GM12878 (cell line): ENCODE results near the gene ITPR2. TPM values are rescaled to one million over a fixed set of nuclear protein-coding genes. Genes with fewer than 3 reads are reported as not detected.

ENCODE experiments used
- ATAC-seq: fragments of 200-7000 bp; cut with Tn5 transposase; 3 replicates; pipeline ENCODE4 v1.9.1; 2020; ENCODE audit warnings: mild to moderate bottlenecking, moderate library complexity
- BruUV-seq: library from RNA; stranded (reverse); fragments of 400-500 nt; replicated peaks from 2 replicates; lab custom pipeline; 2021; lab: Mats Ljungman, UMichigan
- CTCF ChIA-PET: fragments of 300-600 bp; sonication (Branson Sonifier 250); formaldehyde crosslinking; extraction: SDS; loops from one replicate; lab custom pipeline; 2021; ENCODE audit warnings: inconsistent platforms; lab: Yijun Ruan, JAX
- POLR2A ChIA-PET: fragments of 350-600 bp; formaldehyde crosslinking; extraction: SDS; loops from one replicate; lab custom pipeline; 2021; ENCODE audit warnings: inconsistent platforms; lab: Charles Lee
- RAD21 ChIA-PET: fragments of 300-600 bp; sonication (Branson Sonifier 250); formaldehyde crosslinking; loops from one replicate; lab custom pipeline; 2023; ENCODE audit warnings: antibody characterized with exemption; ENCODE audit not compliant: unreplicated experiment; lab: Charles Lee
- SMC1A ChIA-PET: fragments of 300-600 bp; sonication (Branson Sonifier 250); formaldehyde crosslinking; loops from one replicate; lab custom pipeline; 2023; ENCODE audit not compliant: unreplicated experiment, uncharacterized antibody; lab: Charles Lee
- DNase-seq: peaks from one replicate; pipeline ENCODE4 v3.0.0-alpha.2; 2011; ENCODE audit warnings: low read depth, low spot score
- FAIRE-seq: peaks from 3 replicates; lab custom pipeline; 2011; peaks lifted over from hg19 to GRCh38; lab: Jason Lieb, UNC
- H2AFZ ChIP-seq: 2 replicates; pipeline ENCODE4 v1.6.0; 2011; ENCODE audit warnings: low read depth, low read length, control low read depth; ENCODE audit not compliant: control insufficient read depth
- H3K27ac ChIP-seq: 2 replicates; pipeline ENCODE4 v1.5.1; 2011; ENCODE audit warnings: control low read depth; ENCODE audit not compliant: control insufficient read depth, insufficient read depth
- H3K27me3 ChIP-seq, 2 experiments: replicated peaks in 1 of 2; 2 replicates each; pipeline versions ENCODE4 v1.6.0 to v1.6.1; 2011; ENCODE audit warnings: low read length in 1 of 2; ENCODE audit not compliant: control insufficient read depth in 2 of 2, insufficient read depth in 2 of 2
- H3K36me3 ChIP-seq, 2 experiments: 2 replicates each; pipeline ENCODE4 v1.5.1; 2011; ENCODE audit warnings: low read length in 1 of 2; ENCODE audit not compliant: control insufficient read depth in 2 of 2, insufficient read depth in 2 of 2
- H3K4me1 ChIP-seq: 2 replicates; pipeline ENCODE4 v1.6.1; 2011; ENCODE audit warnings: mild to moderate bottlenecking, low read length, moderate library complexity, mixed read lengths; ENCODE audit not compliant: control insufficient read depth, insufficient read depth
- H3K4me2 ChIP-seq: 2 replicates; pipeline ENCODE4 v1.6.0; 2011; ENCODE audit warnings: control low read depth; ENCODE audit not compliant: control insufficient read depth, insufficient read depth
- H3K4me3 ChIP-seq: fragments of 200-600 bp; sonication (generic); 2 replicates; pipeline ENCODE4 v1.5.1; 2016
- H3K79me2 ChIP-seq: 2 replicates; pipeline ENCODE4 v1.6.0; 2011; ENCODE audit warnings: low read length; ENCODE audit not compliant: control insufficient read depth, insufficient read depth
- H3K9ac ChIP-seq: 2 replicates; pipeline ENCODE4 v1.8.0; 2011; ENCODE audit warnings: low read length, control low read depth, mixed read lengths; ENCODE audit not compliant: control insufficient read depth, insufficient read depth
- H3K9me3 ChIP-seq: replicated peaks from 3 replicates; pipeline ENCODE4 v1.5.1; 2011; ENCODE audit warnings: mild to moderate bottlenecking, low read length; ENCODE audit not compliant: control insufficient read depth, insufficient read depth
- H4K20me1 ChIP-seq: 2 replicates; pipeline ENCODE4 v1.6.0; 2011; ENCODE audit not compliant: control insufficient read depth, insufficient read depth
- EGR1 ChIP-seq, 2 experiments: IDR thresholded peaks; 1 replicate in 1 of 2; 2 replicates in 1 of 2; pipeline ENCODE4 v1.6.1; 2011 to 2012; ENCODE audit warnings: low read depth in 2 of 2, low read length in 2 of 2, borderline replicate concordance in 1 of 2, mild to moderate bottlenecking in 1 of 2, moderate library complexity in 1 of 2
- HCFC1 ChIP-seq: fragments of 150-350 bp; IDR thresholded peaks from 2 replicates; pipeline ENCODE4 v1.6.1; 2014; ENCODE audit warnings: low read length
- MLLT1 ChIP-seq: fragments of 450-650 bp; IDR thresholded peaks from 2 replicates; pipeline ENCODE4 v1.6.1; 2016; ENCODE audit warnings: mild to moderate bottlenecking
- NR2C2 ChIP-seq: IDR thresholded peaks from 2 replicates; pipeline ENCODE4 v1.6.1; 2011; ENCODE audit warnings: borderline replicate concordance, low read depth; ENCODE audit not compliant: control insufficient read depth, insufficient read length
- RAD21 ChIP-seq: IDR thresholded peaks from 2 replicates; pipeline ENCODE4 v1.6.1; 2011; ENCODE audit warnings: mild to moderate bottlenecking, low read depth, low read length, moderate library complexity; ENCODE audit not compliant: insufficient read depth
- RELA ChIP-seq: fragments of 450-650 bp; IDR thresholded peaks from 2 replicates; pipeline ENCODE4 v1.8.0; 2014; ENCODE audit warnings: borderline replicate concordance; ENCODE audit not compliant: partially characterized antibody
- SREBF2 ChIP-seq: IDR thresholded peaks from 2 replicates; pipeline ENCODE4 v1.6.1; 2012; ENCODE audit warnings: mild to moderate bottlenecking, low read length
- ZNF207 ChIP-seq: fragments of 450-650 bp; IDR thresholded peaks from 2 replicates; pipeline ENCODE4 v1.6.1; 2014; ENCODE audit warnings: antibody characterized with exemption, mild to moderate bottlenecking, borderline replicate concordance
- ZNF24 ChIP-seq: fragments of 450-650 bp; IDR thresholded peaks from 2 replicates; pipeline ENCODE4 v1.6.1; 2017; ENCODE audit warnings: antibody characterized with exemption, mild to moderate bottlenecking
- WGBS: methylation state at CpG from one replicate; pipeline ENCODE4 v1.1.6; 2016; ENCODE audit warnings: low lambda C conversion rate; ENCODE audit not compliant: insufficient replicate concordance, insufficient coverage; ENCODE audit errors: missing lambda C conversion rate; 5-methylcytosine and 5-hydroxymethylcytosine counted together
- in situ Hi-C: fragments of 300-500 bp; cut with MboI; formaldehyde crosslinking; loops from 9 replicates; pipeline ENCODE4 v1.14.3; 2018; ENCODE audit warnings: mixed read lengths
- intact Hi-C: fragments of 100-400 bp; cut with micrococcal nuclease; formaldehyde crosslinking; loops from one replicate; pipeline ENCODE4 v1.14.2; 2022; ENCODE audit not compliant: unreplicated experiment
- polyA plus RNA-seq, 11 experiments: library from polyadenylated mRNA; depleted of rRNA in 4 of 11; unstranded in 6 of 11; stranded (reverse) in 5 of 11; fragments of >200 nt; fragmentation: Nextera tagmentation in 4 of 11; fragmentation: Illumina TruSeq in 1 of 11; extraction: Ambion mirVana in 4 of 11; extraction: Trizol in 1 of 11; gene quantifications; 1 replicate in 1 of 11; 2 replicates in 10 of 11; pipeline versions ENCODE4 v1.2.1 to v1.2.3, GENCODE V29; 2011 to 2016; ENCODE audit warnings: inconsistent platforms in 2 of 11, missing spikeins in 2 of 11, low read depth in 1 of 11
- total RNA-seq, 4 experiments: library from RNA; depleted of rRNA in 3 of 4; stranded (reverse); fragments of >200 nt in 3 of 4; fragmentation: Illumina TruSeq in 1 of 4; extraction: Trizol in 1 of 4; gene quantifications; 2 replicates each; pipeline versions ENCODE4 v1.2.1 to v1.2.3, GENCODE V29; 2013 to 2021
- TF ChIP-seq, protein P1 (sequence below): IDR thresholded peaks from 2 replicates; pipeline ENCODE4 v1.6.1; 2012; ENCODE audit warnings: improper control_type of control experiment, low read depth, low read length; ENCODE audit not compliant: insufficient replicate concordance

The ITPR2 gene
- total and polyA plus RNA-seq, 10 of the 15 experiments (the other 5 are each of a cell fraction or from before 2014, with no cell fraction given), result 7.5 to 76.2 (median 47.1) TPM

GRCh38 chr12:26359576-26359975 is 473.4 kb downstream of the ITPR2 start:
- no peaks in the 10 kb centered on the region for H3K4me1 ChIP-seq
- intact Hi-C loops (no loop called here), in situ Hi-C loops (no loop called here)
- no peaks in the 10 kb centered on the region for H3K9me3 ChIP-seq
- no peaks in the 10 kb centered on the region for H4K20me1 ChIP-seq
- H3K4me2 ChIP-seq, result no peak overlapping the region
- H3K4me3 ChIP-seq, result no peak overlapping the region
- SMC1A ChIA-PET, result interaction anchor here (0.8 to 2.1 kb wide), 4 partner anchors 8 to 240 kb away, joined by 3 to 12 read pairs (median 4); no protein-coding TSS in a partner anchor
- H2AFZ ChIP-seq, result no peak overlapping the region
- WGBS, result 100% methylated on average over 5 of the region's 5 CpGs
- H3K9ac ChIP-seq, result no peak overlapping the region
- no peaks in the 10 kb centered on the region; a peak in 1 of 4 replicates for H3K36me3 ChIP-seq
- CTCF ChIA-PET, result interaction anchor here (1.4 kb wide), 1 partner anchor 241 kb away, joined by 5 read pairs; no protein-coding TSS in a partner anchor
- H3K27me3 ChIP-seq, result no peaks in the 10 kb centered on the region
- BruUV-seq, result no TSS peak
- H3K79me2 ChIP-seq, result no peaks in the 10 kb centered on the region
- no peak overlapping the region for H3K27ac ChIP-seq
- no peak for ATAC-seq
- POLR2A ChIA-PET, result no interaction called here
- no peak for FAIRE-seq
- RAD21 ChIA-PET, result no interaction called here
- TF ChIP-seq RELA (no peak), ZNF207 (no peak), RAD21 (no peak), EGR1 (IDR thresholded peaks at IDR 0.05; ENCODE audit: borderline replicate concordance in 1 of 2, low read depth in 2 of 2, low read length in 2 of 2) (no peak), HCFC1 (no peak), SREBF2 (no peak), MLLT1 (no peak), ZNF24 (no peak), NR2C2 (no peak)
- TF ChIP-seq, protein P1, sequence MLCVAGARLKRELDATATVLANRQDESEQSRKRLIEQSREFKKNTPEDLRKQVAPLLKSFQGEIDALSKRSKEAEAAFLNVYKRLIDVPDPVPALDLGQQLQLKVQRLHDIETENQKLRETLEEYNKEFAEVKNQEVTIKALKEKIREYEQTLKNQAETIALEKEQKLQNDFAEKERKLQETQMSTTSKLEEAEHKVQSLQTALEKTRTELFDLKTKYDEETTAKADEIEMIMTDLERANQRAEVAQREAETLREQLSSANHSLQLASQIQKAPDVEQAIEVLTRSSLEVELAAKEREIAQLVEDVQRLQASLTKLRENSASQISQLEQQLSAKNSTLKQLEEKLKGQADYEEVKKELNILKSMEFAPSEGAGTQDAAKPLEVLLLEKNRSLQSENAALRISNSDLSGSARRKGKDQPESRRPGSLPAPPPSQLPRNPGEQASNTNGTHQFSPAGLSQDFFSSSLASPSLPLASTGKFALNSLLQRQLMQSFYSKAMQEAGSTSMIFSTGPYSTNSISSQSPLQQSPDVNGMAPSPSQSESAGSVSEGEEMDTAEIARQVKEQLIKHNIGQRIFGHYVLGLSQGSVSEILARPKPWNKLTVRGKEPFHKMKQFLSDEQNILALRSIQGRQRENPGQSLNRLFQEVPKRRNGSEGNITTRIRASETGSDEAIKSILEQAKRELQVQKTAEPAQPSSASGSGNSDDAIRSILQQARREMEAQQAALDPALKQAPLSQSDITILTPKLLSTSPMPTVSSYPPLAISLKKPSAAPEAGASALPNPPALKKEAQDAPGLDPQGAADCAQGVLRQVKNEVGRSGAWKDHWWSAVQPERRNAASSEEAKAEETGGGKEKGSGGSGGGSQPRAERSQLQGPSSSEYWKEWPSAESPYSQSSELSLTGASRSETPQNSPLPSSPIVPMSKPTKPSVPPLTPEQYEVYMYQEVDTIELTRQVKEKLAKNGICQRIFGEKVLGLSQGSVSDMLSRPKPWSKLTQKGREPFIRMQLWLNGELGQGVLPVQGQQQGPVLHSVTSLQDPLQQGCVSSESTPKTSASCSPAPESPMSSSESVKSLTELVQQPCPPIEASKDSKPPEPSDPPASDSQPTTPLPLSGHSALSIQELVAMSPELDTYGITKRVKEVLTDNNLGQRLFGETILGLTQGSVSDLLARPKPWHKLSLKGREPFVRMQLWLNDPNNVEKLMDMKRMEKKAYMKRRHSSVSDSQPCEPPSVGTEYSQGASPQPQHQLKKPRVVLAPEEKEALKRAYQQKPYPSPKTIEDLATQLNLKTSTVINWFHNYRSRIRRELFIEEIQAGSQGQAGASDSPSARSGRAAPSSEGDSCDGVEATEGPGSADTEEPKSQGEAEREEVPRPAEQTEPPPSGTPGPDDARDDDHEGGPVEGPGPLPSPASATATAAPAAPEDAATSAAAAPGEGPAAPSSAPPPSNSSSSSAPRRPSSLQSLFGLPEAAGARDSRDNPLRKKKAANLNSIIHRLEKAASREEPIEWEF, result no peak
- no peak for DNase-seq
